ENCODE data around the gene TVP23A.

Gene TVP23A

DNA sequence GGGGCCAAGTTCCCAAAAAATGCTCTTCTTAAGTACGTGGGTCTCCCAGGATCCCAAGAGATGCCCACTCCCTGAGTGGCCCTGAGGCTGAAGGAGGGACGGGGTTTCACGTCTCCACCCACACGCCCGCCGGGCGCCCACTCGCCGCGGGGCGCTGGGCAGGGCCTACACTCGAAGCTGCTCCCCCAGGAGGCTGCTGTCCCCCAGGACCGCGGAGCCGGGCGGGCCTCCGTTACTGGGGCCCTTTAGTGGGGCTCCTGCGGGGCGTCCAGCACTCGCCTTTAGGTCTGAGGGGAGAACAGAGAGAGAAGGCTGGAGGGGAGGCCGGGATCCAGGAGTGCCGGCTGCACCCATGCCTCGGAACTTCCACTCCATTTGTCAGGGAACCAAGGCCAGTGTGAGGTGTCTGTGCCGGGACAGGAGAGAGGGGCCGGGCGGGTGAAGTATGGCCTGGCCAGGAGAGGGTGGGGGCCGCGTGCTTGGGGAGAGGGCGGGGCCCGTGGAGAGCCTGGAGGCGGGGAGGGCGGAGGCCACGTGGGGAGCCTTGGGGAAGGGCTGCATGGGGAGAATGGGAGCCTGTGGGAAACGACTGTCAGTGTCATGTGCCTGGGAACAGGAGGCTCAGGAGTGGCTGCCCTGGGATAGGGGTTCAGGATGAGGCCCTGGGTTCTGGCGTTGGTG lies 56.1 kb downstream of the TVP23A start:
- peaks cover 72% of the 10 kb centered on the region for H3K36me3 ChIP-seq (ENCODE audit: control insufficient read depth, insufficient read depth, low read length, severe bottlenecking)
- H3K27me3 ChIP-seq (replicated peaks; ENCODE audit: control insufficient read depth, insufficient read depth, low read length): no peaks in the 10 kb centered on the region
- DNase-seq (ENCODE audit: low read depth): no peak
- no peak overlapping the region for H3K9ac ChIP-seq (ENCODE audit: low read length)
- no peaks in the 10 kb centered on the region for H3K4me1 ChIP-seq (ENCODE audit: control insufficient read depth, insufficient read depth, low read length)
- H3K9me3 ChIP-seq (ENCODE audit: control insufficient read depth, low read length): no peaks in the 10 kb centered on the region
- H3K4me3 ChIP-seq (ENCODE audit: low read length): no peak overlapping the region

DNA sequence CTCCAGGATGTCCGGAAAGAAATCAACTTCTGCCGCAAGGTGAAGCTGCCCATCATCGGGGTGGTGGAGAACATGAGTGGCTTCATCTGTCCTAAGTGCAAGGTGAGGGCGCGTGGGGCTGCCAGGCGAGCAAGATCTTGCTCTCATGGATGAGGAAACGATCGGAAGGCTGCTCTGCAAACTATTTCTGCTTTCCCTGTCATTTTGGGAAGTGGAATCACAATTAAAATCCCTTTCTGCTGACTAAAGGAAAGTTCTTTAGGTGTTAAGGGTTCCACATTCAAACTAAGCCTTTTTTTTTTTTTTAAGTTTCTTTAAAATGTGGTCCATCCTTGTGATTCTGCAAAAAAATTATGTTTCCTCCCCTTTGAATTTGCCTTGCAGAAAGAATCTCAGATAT lies 57.2 kb downstream of the TVP23A start:
- Histone ChIP-seq H3K9me3 (ENCODE audit: control insufficient read depth, low read length) (no peaks in the 10 kb centered on the region), H3K9ac (ENCODE audit: low read length) (no peak overlapping the region), H3K4me3 (ENCODE audit: low read length) (no peak overlapping the region), H3K4me1 (ENCODE audit: control insufficient read depth, insufficient read depth, low read length) (no peaks in the 10 kb centered on the region), H3K27me3 (replicated peaks; ENCODE audit: control insufficient read depth, insufficient read depth, low read length) (no peaks in the 10 kb centered on the region), H3K36me3 (ENCODE audit: control insufficient read depth, insufficient read depth, low read length, severe bottlenecking) (peaks cover 82% of the 10 kb centered on the region)
- no peak for DNase-seq (ENCODE audit: low read depth)

- H3K36me3 ChIP-seq (ENCODE audit: control insufficient read depth, insufficient read depth, low read length, severe bottlenecking): peaks cover 83% of the 10 kb centered on the region
- H3K4me3 ChIP-seq (ENCODE audit: low read length): no peak overlapping the region
- no peak for DNase-seq (ENCODE audit: low read depth)
- no peaks in the 10 kb centered on the region for H3K9me3 ChIP-seq (ENCODE audit: control insufficient read depth, low read length)
- no peaks in the 10 kb centered on the region for H3K27me3 ChIP-seq (replicated peaks; ENCODE audit: control insufficient read depth, insufficient read depth, low read length)
- no peaks in the 10 kb centered on the region for H3K4me1 ChIP-seq (ENCODE audit: control insufficient read depth, insufficient read depth, low read length)
- H3K9ac ChIP-seq (ENCODE audit: low read length): no peak overlapping the region
Measured at GRCh38 chr16:10760858-10761257, 57.7 kb downstream of the TVP23A start.

- peaks cover 55% of the 10 kb centered on the region for H3K36me3 ChIP-seq (ENCODE audit: control insufficient read depth, insufficient read depth, low read length, severe bottlenecking)
- no peak for DNase-seq (ENCODE audit: low read depth)
Measured at GRCh38 chr16:10756574-10756973, 62.0 kb downstream of the TVP23A start.

GRCh38 chr16:10754941-10755340 lies 63.7 kb downstream of the TVP23A start:
- H3K9me3 ChIP-seq (ENCODE audit: control insufficient read depth, low read length): no peaks in the 10 kb centered on the region
- H3K4me3 ChIP-seq (ENCODE audit: low read length): no peak overlapping the region
- no peaks in the 10 kb centered on the region for H3K4me1 ChIP-seq (ENCODE audit: control insufficient read depth, insufficient read depth, low read length)
- DNase-seq (ENCODE audit: low read depth): peak; percentile 42
- no peak overlapping the region for H3K9ac ChIP-seq (ENCODE audit: low read length)
- H3K36me3 ChIP-seq (ENCODE audit: control insufficient read depth, insufficient read depth, low read length, severe bottlenecking): peaks cover 39% of the 10 kb centered on the region
- no peaks in the 10 kb centered on the region for H3K27me3 ChIP-seq (replicated peaks; ENCODE audit: control insufficient read depth, insufficient read depth, low read length)

More at GRCh38 chr16:10756574-10756973, 62.0 kb downstream of the TVP23A start:
- H3K4me1 ChIP-seq (ENCODE audit: control insufficient read depth, insufficient read depth, low read length): no peaks in the 10 kb centered on the region
- no peak overlapping the region for H3K4me3 ChIP-seq (ENCODE audit: low read length)
- no peaks in the 10 kb centered on the region for H3K9me3 ChIP-seq (ENCODE audit: control insufficient read depth, low read length)
- H3K9ac ChIP-seq (ENCODE audit: low read length): no peak overlapping the region
- H3K27me3 ChIP-seq (replicated peaks; ENCODE audit: control insufficient read depth, insufficient read depth, low read length): no peaks in the 10 kb centered on the region

DNA sequence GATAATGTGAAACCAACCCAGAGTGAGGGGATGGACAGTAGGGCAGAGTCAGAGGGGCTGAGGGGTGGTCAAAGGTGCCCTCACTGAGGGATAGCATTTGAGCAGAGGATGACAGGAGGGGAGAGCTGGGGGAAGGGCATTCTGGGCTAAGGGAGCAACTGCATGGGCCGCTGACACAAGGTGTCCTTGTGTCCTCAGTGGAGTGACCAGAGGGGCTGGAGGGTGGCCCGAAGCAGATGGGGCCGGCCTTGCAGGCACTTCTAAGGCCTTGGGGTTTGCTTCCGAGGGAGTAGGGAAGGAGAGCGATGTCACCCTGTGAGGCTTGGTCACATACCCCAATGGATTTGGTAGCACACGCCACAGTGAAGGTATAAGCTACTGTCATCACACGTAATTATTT lies 64.9 kb downstream of the TVP23A start:
- H3K36me3 ChIP-seq (ENCODE audit: control insufficient read depth, insufficient read depth, low read length, severe bottlenecking): peaks cover 28% of the 10 kb centered on the region
- H3K4me1 ChIP-seq (ENCODE audit: control insufficient read depth, insufficient read depth, low read length): peaks cover 11% of the 10 kb centered on the region
- no peaks in the 10 kb centered on the region for H3K27me3 ChIP-seq (replicated peaks; ENCODE audit: control insufficient read depth, insufficient read depth, low read length)
- H3K9me3 ChIP-seq (ENCODE audit: control insufficient read depth, low read length): no peaks in the 10 kb centered on the region
- DNase-seq (ENCODE audit: low read depth): no peak
- H3K4me3 ChIP-seq (ENCODE audit: low read length): no peak overlapping the region
- no peak overlapping the region for H3K9ac ChIP-seq (ENCODE audit: low read length)

DNA sequence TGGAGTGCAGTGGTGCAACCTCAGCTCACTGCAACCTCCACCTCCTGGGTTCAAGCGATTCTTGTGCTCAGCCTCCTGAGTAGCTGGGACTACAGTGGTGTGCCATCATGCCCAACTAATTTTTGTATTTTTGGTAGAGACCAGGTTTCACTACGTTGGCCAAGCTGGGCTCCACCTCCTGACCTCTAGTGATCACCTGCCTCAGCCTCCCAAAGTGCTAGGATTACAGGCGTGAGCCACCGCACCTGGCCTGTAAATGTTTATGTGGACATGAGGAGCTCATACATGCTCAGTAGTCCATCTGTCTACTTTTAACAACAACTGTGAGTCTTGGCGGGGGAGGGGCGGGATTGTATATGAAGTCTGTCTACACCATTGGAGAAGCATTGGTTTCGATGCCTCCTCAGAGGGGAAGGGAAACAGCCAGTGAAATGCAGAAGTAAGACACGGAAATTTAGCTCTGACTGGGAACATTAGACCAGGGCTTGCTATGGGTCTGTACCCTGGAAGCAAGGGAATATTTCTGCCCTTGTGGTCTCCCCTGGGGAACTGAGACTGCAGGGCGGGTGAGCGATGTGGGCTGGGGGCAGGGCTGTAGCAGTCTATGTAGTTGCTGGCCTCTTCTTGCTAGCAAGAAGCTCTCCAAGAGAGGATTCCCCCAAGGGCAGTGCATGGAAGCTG lies 65.6 kb downstream of the TVP23A start:
- no peak for DNase-seq (ENCODE audit: low read depth)
- peaks cover 21% of the 10 kb centered on the region for H3K36me3 ChIP-seq (ENCODE audit: control insufficient read depth, insufficient read depth, low read length, severe bottlenecking)
- no peak overlapping the region for H3K9ac ChIP-seq (ENCODE audit: low read length)
- peaks cover 12% of the 10 kb centered on the region for H3K4me1 ChIP-seq (ENCODE audit: control insufficient read depth, insufficient read depth, low read length)
- H3K27me3 ChIP-seq (replicated peaks; ENCODE audit: control insufficient read depth, insufficient read depth, low read length): no peaks in the 10 kb centered on the region
- H3K9me3 ChIP-seq (ENCODE audit: control insufficient read depth, low read length): no peaks in the 10 kb centered on the region
- H3K4me3 ChIP-seq (ENCODE audit: low read length): no peak overlapping the region

GRCh38 chr16:10751291-10751697 lies 67.3 kb downstream of the TVP23A start:
- H3K9ac ChIP-seq (ENCODE audit: low read length): no peak overlapping the region
- no peaks in the 10 kb centered on the region for H3K9me3 ChIP-seq (ENCODE audit: control insufficient read depth, low read length)
- no peak for DNase-seq (ENCODE audit: low read depth)
- H3K4me3 ChIP-seq (ENCODE audit: low read length): no peak overlapping the region
- peaks cover 5% of the 10 kb centered on the region for H3K36me3 ChIP-seq (ENCODE audit: control insufficient read depth, insufficient read depth, low read length, severe bottlenecking)
- H3K4me1 ChIP-seq (ENCODE audit: control insufficient read depth, insufficient read depth, low read length): peaks cover 12% of the 10 kb centered on the region
- no peaks in the 10 kb centered on the region for H3K27me3 ChIP-seq (replicated peaks; ENCODE audit: control insufficient read depth, insufficient read depth, low read length)

- Histone ChIP-seq H3K9ac (ENCODE audit: low read length) (no peak overlapping the region), H3K4me1 (ENCODE audit: control insufficient read depth, insufficient read depth, low read length) (peaks cover 12% of the 10 kb centered on the region), H3K4me3 (ENCODE audit: low read length) (no peak overlapping the region), H3K9me3 (ENCODE audit: control insufficient read depth, low read length) (no peaks in the 10 kb centered on the region), H3K36me3 (ENCODE audit: control insufficient read depth, insufficient read depth, low read length, severe bottlenecking) (peaks cover 5% of the 10 kb centered on the region), H3K27me3 (replicated peaks; ENCODE audit: control insufficient read depth, insufficient read depth, low read length) (no peaks in the 10 kb centered on the region)
- DNase-seq (ENCODE audit: low read depth): no peak
Measured at GRCh38 chr16:10750793-10751192, 67.8 kb downstream of the TVP23A start.

- Histone ChIP-seq H3K4me3 (ENCODE audit: low read length) (no peak overlapping the region), H3K9me3 (ENCODE audit: control insufficient read depth, low read length) (no peaks in the 10 kb centered on the region), H3K36me3 (ENCODE audit: control insufficient read depth, insufficient read depth, low read length, severe bottlenecking) (no peaks in the 10 kb centered on the region), H3K4me1 (ENCODE audit: control insufficient read depth, insufficient read depth, low read length) (peaks cover 24% of the 10 kb centered on the region), H3K9ac (ENCODE audit: low read length) (no peak overlapping the region), H3K27me3 (replicated peaks; ENCODE audit: control insufficient read depth, insufficient read depth, low read length) (no peaks in the 10 kb centered on the region)
- no peak for DNase-seq (ENCODE audit: low read depth)
Measured at GRCh38 chr16:10745841-10746240, 72.8 kb downstream of the TVP23A start.

DNA sequence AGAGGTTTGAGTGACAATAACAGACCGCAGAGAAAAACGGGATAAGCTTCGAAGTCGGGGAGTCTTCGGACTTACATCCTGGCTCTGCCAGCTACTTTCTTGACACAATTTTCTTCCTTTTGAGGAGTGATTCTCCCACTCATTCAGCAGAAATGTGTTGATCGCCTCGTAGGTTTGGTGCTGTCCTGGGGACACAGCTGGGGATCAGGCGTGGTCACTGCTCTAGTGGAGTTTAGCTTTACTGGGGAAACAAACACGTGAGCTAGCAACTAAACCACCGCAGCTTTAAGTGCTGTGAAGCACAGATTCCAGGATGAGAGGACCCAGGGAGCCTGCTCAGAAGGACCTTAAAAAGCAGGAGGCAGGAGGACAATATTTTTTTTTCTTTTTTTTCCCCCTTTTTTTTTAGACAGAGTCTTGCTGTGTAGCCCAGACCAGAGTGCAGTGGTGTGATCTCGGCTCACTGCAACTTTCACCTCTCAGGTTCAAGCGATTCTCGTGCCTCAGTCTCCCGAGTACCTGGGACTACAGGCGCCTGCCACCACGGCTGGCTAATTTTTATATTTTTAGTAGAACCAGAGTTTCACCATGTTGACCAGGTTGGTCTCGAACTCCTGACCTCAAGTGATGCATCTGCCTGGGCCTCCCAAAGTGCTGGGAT lies 74.1 kb downstream of the TVP23A start:
- no peaks in the 10 kb centered on the region for H3K36me3 ChIP-seq (ENCODE audit: control insufficient read depth, insufficient read depth, low read length, severe bottlenecking)
- H3K9me3 ChIP-seq (ENCODE audit: control insufficient read depth, low read length): no peaks in the 10 kb centered on the region
- no peak for DNase-seq (ENCODE audit: low read depth)
- no peaks in the 10 kb centered on the region for H3K27me3 ChIP-seq (replicated peaks; ENCODE audit: control insufficient read depth, insufficient read depth, low read length)
- peaks cover 19% of the 10 kb centered on the region for H3K4me1 ChIP-seq (ENCODE audit: control insufficient read depth, insufficient read depth, low read length)
- peak overlapping the region; percentile 80 for H3K9ac ChIP-seq (ENCODE audit: low read length)
- peak overlapping the region; percentile 78 for H3K4me3 ChIP-seq (ENCODE audit: low read length)
